ENCODE results near the gene GABARAPL1.

DNA sequence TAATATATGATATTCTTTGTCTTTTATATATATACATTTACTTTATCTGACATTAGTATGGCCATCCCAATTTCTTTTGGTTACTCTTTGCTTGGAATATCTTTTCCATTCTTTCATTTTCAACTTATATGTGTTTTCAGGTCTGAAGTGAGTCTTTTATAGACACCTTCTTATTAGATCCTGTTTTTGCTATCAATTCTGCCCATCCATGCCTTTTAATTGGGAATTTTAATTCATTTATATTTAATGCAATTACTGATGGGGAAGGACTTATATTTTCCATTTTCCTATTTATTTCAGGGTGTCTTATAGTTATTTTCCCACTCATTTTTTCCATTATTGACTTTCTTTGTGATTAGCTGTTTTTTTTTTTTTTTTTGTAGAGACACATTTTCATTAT, 43.4 kb downstream of the GABARAPL1 start:
- TF ChIP-seq YY1 (IDR thresholded peaks at IDR 0.05; ENCODE audit: low read depth) (no peak), EP300 (IDR thresholded peaks at IDR 0.05; ENCODE audit: borderline replicate concordance) (no peak), EGR1 (IDR thresholded peaks at IDR 0.05) (no peak)
- TF ChIP-seq, protein P1, sequence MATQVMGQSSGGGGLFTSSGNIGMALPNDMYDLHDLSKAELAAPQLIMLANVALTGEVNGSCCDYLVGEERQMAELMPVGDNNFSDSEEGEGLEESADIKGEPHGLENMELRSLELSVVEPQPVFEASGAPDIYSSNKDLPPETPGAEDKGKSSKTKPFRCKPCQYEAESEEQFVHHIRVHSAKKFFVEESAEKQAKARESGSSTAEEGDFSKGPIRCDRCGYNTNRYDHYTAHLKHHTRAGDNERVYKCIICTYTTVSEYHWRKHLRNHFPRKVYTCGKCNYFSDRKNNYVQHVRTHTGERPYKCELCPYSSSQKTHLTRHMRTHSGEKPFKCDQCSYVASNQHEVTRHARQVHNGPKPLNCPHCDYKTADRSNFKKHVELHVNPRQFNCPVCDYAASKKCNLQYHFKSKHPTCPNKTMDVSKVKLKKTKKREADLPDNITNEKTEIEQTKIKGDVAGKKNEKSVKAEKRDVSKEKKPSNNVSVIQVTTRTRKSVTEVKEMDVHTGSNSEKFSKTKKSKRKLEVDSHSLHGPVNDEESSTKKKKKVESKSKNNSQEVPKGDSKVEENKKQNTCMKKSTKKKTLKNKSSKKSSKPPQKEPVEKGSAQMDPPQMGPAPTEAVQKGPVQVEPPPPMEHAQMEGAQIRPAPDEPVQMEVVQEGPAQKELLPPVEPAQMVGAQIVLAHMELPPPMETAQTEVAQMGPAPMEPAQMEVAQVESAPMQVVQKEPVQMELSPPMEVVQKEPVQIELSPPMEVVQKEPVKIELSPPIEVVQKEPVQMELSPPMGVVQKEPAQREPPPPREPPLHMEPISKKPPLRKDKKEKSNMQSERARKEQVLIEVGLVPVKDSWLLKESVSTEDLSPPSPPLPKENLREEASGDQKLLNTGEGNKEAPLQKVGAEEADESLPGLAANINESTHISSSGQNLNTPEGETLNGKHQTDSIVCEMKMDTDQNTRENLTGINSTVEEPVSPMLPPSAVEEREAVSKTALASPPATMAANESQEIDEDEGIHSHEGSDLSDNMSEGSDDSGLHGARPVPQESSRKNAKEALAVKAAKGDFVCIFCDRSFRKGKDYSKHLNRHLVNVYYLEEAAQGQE (IDR thresholded peaks at IDR 0.05; ENCODE audit: low read depth): no peak
